GM23248 (cell line): ENCODE results near the gene MYO5B. TPM values are rescaled to one million over a fixed set of nuclear protein-coding genes. Genes with fewer than 3 reads are reported as not detected.
A peak's percentile ranks its signal among the peaks of the same experiment; 100 is the strongest.
"Not testable (repeated sequence)": the region's sequence is repeated elsewhere in the genome, so short reads cannot be mapped to it uniquely, and the experiment has no call there.

Source experiments
- DNase-seq: peaks from one replicate; pipeline ENCODE4 v3.0.0-alpha.2; 2015
- H2AFZ ChIP-seq: fragments of 200-600 bp; sonication (generic); 2 replicates; pipeline ENCODE4 v1.6.1; 2016; ENCODE audit warnings: antibody characterized with exemption
- H3F3A ChIP-seq: fragments of 200-600 bp; sonication (generic); 2 replicates; pipeline ENCODE4 v1.6.1; 2016; ENCODE audit warnings: mild to moderate bottlenecking, antibody characterized with exemption, mixed run types; ENCODE audit not compliant: insufficient read depth
- H3K27ac ChIP-seq: fragments of 200-600 bp; sonication (generic); 2 replicates; pipeline ENCODE4 v1.5.1; 2016; ENCODE audit warnings: mild to moderate bottlenecking
- H3K27me3 ChIP-seq: fragments of 200-600 bp; sonication (generic); replicated peaks from 2 replicates; pipeline ENCODE4 v1.6.1; 2016; ENCODE audit warnings: mild to moderate bottlenecking; ENCODE audit not compliant: insufficient read depth
- H3K36me3 ChIP-seq: fragments of 200-600 bp; sonication (generic); 2 replicates; pipeline ENCODE4 v1.6.1; 2016; ENCODE audit warnings: low read depth, mild to moderate bottlenecking
- H3K4me1 ChIP-seq: fragments of 200-600 bp; sonication (generic); 2 replicates; pipeline ENCODE4 v1.6.1; 2016; ENCODE audit warnings: mild to moderate bottlenecking; ENCODE audit not compliant: insufficient read depth
- H3K4me2 ChIP-seq: fragments of 200-600 bp; sonication (generic); one replicate; pipeline ENCODE4 v1.6.1; 2016; ENCODE audit warnings: mild to moderate bottlenecking; ENCODE audit not compliant: unreplicated experiment
- H3K4me3 ChIP-seq: fragments of 200-600 bp; sonication (generic); 2 replicates; pipeline ENCODE4 v1.5.1; 2016; ENCODE audit warnings: mild to moderate bottlenecking
- H3K79me2 ChIP-seq: fragments of 200-600 bp; sonication (generic); 2 replicates; pipeline ENCODE4 v1.6.1; 2016; ENCODE audit warnings: mild to moderate bottlenecking; ENCODE audit not compliant: insufficient read depth
- H3K9ac ChIP-seq: fragments of 200-600 bp; sonication (generic); 2 replicates; pipeline ENCODE4 v1.6.1; 2016; ENCODE audit warnings: mild to moderate bottlenecking
- H3K9me2 ChIP-seq: fragments of 200-600 bp; sonication (generic); 2 replicates; pipeline ENCODE4 v1.6.1; 2016; ENCODE audit warnings: mixed run types, mild to moderate bottlenecking, moderate library complexity; ENCODE audit not compliant: insufficient read depth
- H3K9me3 ChIP-seq: fragments of 200-600 bp; sonication (generic); one replicate; pipeline ENCODE4 v1.6.1; 2017; ENCODE audit warnings: low read depth
- H4K20me1 ChIP-seq: fragments of 200-600 bp; sonication (generic); 2 replicates; pipeline ENCODE4 v1.6.0; 2016; ENCODE audit not compliant: insufficient read depth
- EZH2 ChIP-seq: fragments of 200-600 bp; sonication (generic); IDR thresholded peaks from 2 replicates; pipeline ENCODE4 v1.6.1; 2018; ENCODE audit warnings: antibody characterized with exemption, mild to moderate bottlenecking; ENCODE audit not compliant: insufficient read depth, poor library complexity, severe bottlenecking
- EZH2phosphoT487 ChIP-seq: fragments of 200-600 bp; sonication (generic); IDR thresholded peaks from 2 replicates; pipeline ENCODE4 v1.6.1; 2018; ENCODE audit warnings: antibody characterized with exemption, moderate library complexity, mild to moderate bottlenecking, low read depth; ENCODE audit not compliant: insufficient read depth
- WGBS, 2 experiments: methylation state at CpG; one replicate each; pipeline ENCODE4 v1.1.6; 2015 to 2017; ENCODE audit warnings: low lambda C conversion rate in 2 of 2, low coverage in 1 of 2; ENCODE audit errors: missing lambda C conversion rate in 2 of 2; 5-methylcytosine and 5-hydroxymethylcytosine counted together
- in situ Hi-C: fragments of 300-500 bp; cut with MboI; formaldehyde crosslinking; loops from 2 replicates; pipeline ENCODE4 v1.15.0; 2020
- polyA plus RNA-seq: library from polyadenylated mRNA; unstranded; fragments of >200 nt; fragmentation: Nextera tagmentation; extraction: Ambion mirVana; gene quantifications from 2 replicates; pipeline ENCODE4 v1.2.1, GENCODE V29; 2016
- total RNA-seq: library from RNA; depleted of rRNA; stranded (reverse); fragments of >200 nt; shearing (Covaris generic); gene quantifications from 2 replicates; pipeline ENCODE4 v1.2.3, GENCODE V29; 2014

MYO5B gene
- total and polyA plus RNA-seq, 2 experiments from 2014 or later: 0.03 TPM; not detected in 1

DNA sequence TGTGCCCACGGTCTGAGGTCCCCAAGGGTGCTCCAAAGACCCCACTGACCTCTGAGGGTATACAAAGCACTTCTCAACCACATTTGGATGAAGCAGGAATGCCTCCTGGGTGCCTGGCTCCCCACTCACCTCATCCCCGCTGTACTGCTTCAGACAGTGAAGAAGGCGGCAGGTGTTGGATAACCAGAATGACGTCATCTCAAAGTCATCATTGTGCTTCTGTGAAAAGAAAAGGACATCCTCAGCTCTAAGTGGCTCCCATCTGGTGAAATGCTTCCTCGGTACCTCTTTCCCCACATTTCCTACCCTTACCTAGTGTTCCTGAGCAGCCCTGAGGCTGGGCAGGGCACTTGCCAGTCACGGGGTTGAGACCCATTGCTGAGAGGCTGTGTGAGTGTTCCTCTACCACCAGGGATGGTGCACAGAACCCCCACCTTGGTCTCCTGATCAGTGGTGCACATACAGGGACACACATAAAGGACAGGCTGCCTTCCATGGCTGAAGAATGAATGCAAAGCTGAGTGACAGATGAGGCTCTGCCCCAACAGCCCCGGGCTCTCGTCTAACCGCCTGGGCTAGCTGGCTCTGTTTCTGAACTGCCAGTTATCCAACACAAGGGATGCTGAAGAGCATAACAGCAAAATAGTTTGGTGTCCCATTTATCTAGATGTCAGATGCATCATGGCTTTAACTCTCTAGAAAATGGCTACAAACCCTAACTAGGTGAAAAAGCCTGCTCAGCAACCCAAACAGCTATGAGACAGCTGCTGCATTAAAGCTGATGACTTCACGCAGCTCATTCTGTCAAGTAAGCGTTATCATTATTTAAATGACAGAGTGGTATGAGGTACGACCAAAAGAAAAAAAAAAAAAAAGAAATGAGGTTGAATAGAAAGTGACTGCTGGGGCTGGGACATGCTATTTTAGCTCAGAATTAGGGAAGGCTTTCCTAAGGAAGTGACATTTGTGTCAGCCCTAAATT, 353.4 kb downstream of the MYO5B start:
- Histone ChIP-seq H2AFZ (no peak overlapping the region), H3K4me2 (no peak overlapping the region), H3F3A (no peaks in the 10 kb centered on the region), H3K9ac (no peak overlapping the region), H3K9me3 (no peaks in the 10 kb centered on the region), H3K4me1 (peaks cover 8% of the 10 kb centered on the region), H3K79me2 (no peaks in the 10 kb centered on the region), H3K9me2 (no peaks in the 10 kb centered on the region), H3K27ac (no peak overlapping the region), H3K4me3 (no peak overlapping the region), H3K36me3 (no peaks in the 10 kb centered on the region), H4K20me1 (no peaks in the 10 kb centered on the region), H3K27me3 (no peaks in the 10 kb centered on the region)
- DNase-seq: no peak
- in situ Hi-C loops: no loop called here
- WGBS, 2 experiments: 79% methylated on average over 12 of the region's 12 CpGs
- TF ChIP-seq EZH2phosphoT487 (no peak), EZH2 (no peak)

DNA sequence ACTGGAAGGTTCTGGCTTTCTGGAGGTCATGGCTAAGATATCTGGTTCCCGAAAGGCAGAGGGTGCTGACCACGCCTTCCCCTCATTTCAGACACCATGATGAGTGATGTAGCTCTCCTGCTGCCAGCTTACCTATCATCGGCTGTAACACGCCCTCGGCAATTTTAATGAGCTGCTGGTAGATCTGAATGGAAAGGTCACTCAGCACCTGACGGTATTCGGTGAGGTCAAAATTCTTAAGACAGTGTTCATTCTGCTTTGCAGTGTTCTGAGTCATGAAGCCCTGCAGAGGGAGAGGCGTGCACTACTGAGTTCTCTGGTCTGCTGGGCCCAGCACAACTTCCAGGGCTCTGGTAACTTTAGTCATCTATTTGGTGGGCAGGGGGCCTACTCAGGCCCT, 355.9 kb downstream of the MYO5B start:
- no peaks in the 10 kb centered on the region for H3K36me3 ChIP-seq
- peaks cover 16% of the 10 kb centered on the region for H3K4me1 ChIP-seq
- H3K9me2 ChIP-seq: no peaks in the 10 kb centered on the region
- no peak overlapping the region for H3K4me3 ChIP-seq
- in situ Hi-C loops: no loop called here
- H2AFZ ChIP-seq: no peak overlapping the region
- H3K27me3 ChIP-seq: no peaks in the 10 kb centered on the region
- 69 to 75% methylated on average over 8 of the region's 8 CpGs for WGBS, 2 experiments
- no peak overlapping the region for H3K4me2 ChIP-seq
- DNase-seq: peak; percentile 58
- H3F3A ChIP-seq: peaks cover 11% of the 10 kb centered on the region; the same call in 1 of the 2 replicates
- no peaks in the 10 kb centered on the region for H3K79me2 ChIP-seq
- H3K9me3 ChIP-seq: no peaks in the 10 kb centered on the region
- TF ChIP-seq EZH2phosphoT487 (no peak), EZH2 (no peak)
- H3K27ac ChIP-seq: no peak overlapping the region
- no peak overlapping the region for H3K9ac ChIP-seq
- no peaks in the 10 kb centered on the region for H4K20me1 ChIP-seq

DNA sequence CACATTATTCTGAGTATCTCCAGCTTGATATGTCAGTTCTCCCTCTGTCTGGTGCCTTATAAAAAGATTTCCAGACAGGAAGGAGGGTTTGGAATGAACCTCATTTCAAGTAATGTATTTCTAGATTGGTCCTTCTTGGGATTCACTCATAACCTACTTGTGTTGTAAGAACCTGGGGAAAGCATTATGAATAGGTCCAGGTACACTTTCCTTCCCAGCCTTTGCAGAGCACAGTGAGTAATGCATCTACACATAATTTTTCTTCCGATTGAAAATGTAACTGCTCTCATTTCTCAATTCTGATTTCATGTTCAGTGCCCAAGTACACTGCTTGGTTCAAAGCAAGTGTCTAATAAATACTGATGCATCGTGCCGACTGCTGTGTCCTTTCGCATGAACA, 356.6 kb downstream of the MYO5B start:
- Histone ChIP-seq H3K4me3 (no peak overlapping the region), H4K20me1 (no peaks in the 10 kb centered on the region), H3F3A (peaks cover 13% of the 10 kb centered on the region; the same call in 1 of the 2 replicates), H3K4me1 (peaks cover 16% of the 10 kb centered on the region), H3K36me3 (no peaks in the 10 kb centered on the region), H3K9me3 (no peaks in the 10 kb centered on the region), H2AFZ (no peak overlapping the region), H3K4me2 (no peak overlapping the region), H3K27me3 (no peaks in the 10 kb centered on the region), H3K9me2 (no peaks in the 10 kb centered on the region), H3K79me2 (no peaks in the 10 kb centered on the region), H3K27ac (no peak overlapping the region), H3K9ac (no peak overlapping the region)
- in situ Hi-C loops: no loop called here
- WGBS, 2 experiments: 86 to 89% methylated on average over 4 of the region's 4 CpGs
- no peak for DNase-seq
- no peak for TF ChIP-seq EZH2
- no peak for TF ChIP-seq EZH2phosphoT487

DNA sequence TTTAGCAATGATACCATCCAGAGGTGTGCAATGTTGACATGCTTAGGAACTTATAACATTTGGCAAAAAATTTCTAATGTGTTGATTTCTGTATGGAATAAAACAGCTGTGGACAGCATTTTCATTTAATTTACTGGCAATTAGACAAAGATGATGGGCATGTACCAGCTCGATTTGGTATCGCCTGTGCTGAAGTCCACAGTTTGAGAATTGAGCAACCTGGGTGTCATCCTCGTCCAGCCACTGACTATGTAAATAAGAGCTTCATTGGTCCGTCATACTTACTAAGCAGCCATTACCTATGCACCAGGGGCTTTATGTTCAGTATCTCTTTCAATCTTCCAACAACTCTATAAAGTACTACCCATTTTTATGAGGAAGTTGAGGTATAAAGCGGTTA, 357.1 kb downstream of the MYO5B start:
- H3K27ac ChIP-seq: no peak overlapping the region
- H3K9ac ChIP-seq: no peak overlapping the region
- H3K4me2 ChIP-seq: no peak overlapping the region
- H3K9me2 ChIP-seq: no peaks in the 10 kb centered on the region
- H3K36me3 ChIP-seq: no peaks in the 10 kb centered on the region
- no peak overlapping the region for H2AFZ ChIP-seq
- H3K27me3 ChIP-seq: no peaks in the 10 kb centered on the region
- H4K20me1 ChIP-seq: no peaks in the 10 kb centered on the region
- H3K79me2 ChIP-seq: no peaks in the 10 kb centered on the region
- no peaks in the 10 kb centered on the region for H3K9me3 ChIP-seq
- in situ Hi-C loops: no loop called here
- no peak for TF ChIP-seq EZH2phosphoT487
- no peak for TF ChIP-seq EZH2
- H3F3A ChIP-seq: peaks cover 13% of the 10 kb centered on the region; the same call in 1 of the 2 replicates
- DNase-seq: no peak
- no peak overlapping the region for H3K4me3 ChIP-seq
- H3K4me1 ChIP-seq: peaks cover 16% of the 10 kb centered on the region
- WGBS, 2 experiments: 73 to 81% methylated on average over 5 of the region's 5 CpGs

DNA sequence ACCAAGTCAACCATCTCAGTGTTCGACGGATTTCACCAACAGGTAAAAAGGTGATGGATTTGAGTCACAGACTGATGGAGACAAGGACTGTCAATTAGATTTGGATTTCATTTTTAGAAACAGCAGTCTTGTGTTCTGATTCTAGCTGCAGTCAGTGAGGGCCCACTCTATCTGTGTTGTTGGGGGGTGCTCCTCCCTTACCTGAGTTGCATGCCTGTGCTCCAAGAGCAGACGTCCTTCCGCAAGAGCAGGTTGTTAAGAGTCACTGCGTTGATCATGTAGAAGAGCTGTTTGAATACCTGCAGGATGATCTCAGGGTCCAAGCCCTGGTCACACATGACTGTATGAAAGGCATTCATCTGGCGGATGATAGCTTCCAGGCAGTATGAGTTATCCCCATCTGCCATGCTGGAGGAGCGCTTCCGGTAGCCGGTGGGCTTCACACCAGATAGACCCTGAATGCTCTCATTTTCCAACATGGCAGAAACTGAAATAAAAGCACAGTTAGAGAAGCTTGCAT, 357.6 kb downstream of the MYO5B start:
- H3K27me3 ChIP-seq, H3K9me2 ChIP-seq, H3K4me3 ChIP-seq, in situ Hi-C loops, H3K79me2 ChIP-seq, H4K20me1 ChIP-seq, H3K9me3 ChIP-seq, H3K27ac ChIP-seq, H2AFZ ChIP-seq, H3K9ac ChIP-seq, H3K4me2 ChIP-seq, DNase-seq, H3K36me3 ChIP-seq: not testable (repeated sequence)
- WGBS, 2 experiments: 90 to 95% methylated on average over 9 of the region's 9 CpGs
- Histone ChIP-seq H3F3A (peaks cover 13% of the 10 kb centered on the region; the same call in 1 of the 2 replicates), H3K4me1 (peaks cover 16% of the 10 kb centered on the region)
